ENCODE results near the gene CDC42EP4.

- no peak for TF ChIP-seq CTCF (conservative IDR thresholded peaks at IDR 0.05; ENCODE audit: low read depth, low read length)
- TF ChIP-seq EZH2phosphoT487 (IDR thresholded peaks at IDR 0.05; ENCODE audit: borderline replicate concordance, low read length) = no peak
- TF ChIP-seq EZH2 (IDR thresholded peaks at IDR 0.05; ENCODE audit: low read length, unreplicated experiment) = no peak
Observed at GRCh38 chr17:73267648-73268537, 43.9 kb downstream of the CDC42EP4 start.

All from PC-3 (cell line).